A673 (cell line): Measurements from ENCODE around the gene ATRAID.

Source experiments
- CTCF ChIP-seq: fragments of 300-800, 200-600 bp; sonication (generic); conservative IDR thresholded peaks from 2 replicates; pipeline ENCODE4 v1.5.1; 2017; ENCODE audit warnings: low read depth, mild to moderate bottlenecking, antibody characterized with exemption, low read length, moderate library complexity, mixed read lengths
- EZH2 ChIP-seq: fragments of 200-600 bp; sonication (generic); IDR thresholded peaks from 2 replicates; pipeline ENCODE4 v1.6.1; 2017; ENCODE audit warnings: borderline replicate concordance, low read depth, mild to moderate bottlenecking, mixed read lengths, antibody characterized with exemption, low read length; ENCODE audit not compliant: poor library complexity, severe bottlenecking

- TF ChIP-seq CTCF, result no peak
- TF ChIP-seq EZH2, result no peak
Observed at GRCh38 chr2:27264253-27264752, 52.5 kb downstream of the ATRAID start.
